ENCODE data around the gene ASB3.

GRCh38 chr2:53786352-53786704, 425 bp downstream of the ASB3 start:
- TF ChIP-seq CTCF (IDR thresholded peaks at IDR 0.05) (no peak), EP300 (IDR thresholded peaks at IDR 0.05) (no peak), POLR2AphosphoS5 (IDR thresholded peaks at IDR 0.05) (no peak)

All from stomach (tissue), 4 donors.